Breast epithelium (tissue), 4 donors: ENCODE results near the gene EPG5. TPM values are rescaled to one million over a fixed set of nuclear protein-coding genes. Genes with fewer than 3 reads are reported as not detected.
"Not testable (repeated sequence)": the region's sequence is repeated elsewhere in the genome, so short reads cannot be mapped to it uniquely, and the experiment has no call there.

Source experiments
- DNase-seq, 2 donors: peaks; one replicate each; pipeline ENCODE4 v3.0.0-alpha.2; 2019; ENCODE audit warnings: low spot score in 2 of 2
- H3K27ac ChIP-seq, 2 donors: fragments of 200-600 bp; sonication (generic) in 1 of 2; one replicate each; pipeline ENCODE4 v1.5.1; 2016 to 2019; ENCODE audit warnings: mild to moderate bottlenecking in 1 of 2
- H3K27me3 ChIP-seq, 2 donors: fragments of 200-600 bp; sonication (generic) in 1 of 2; one replicate each; pipeline versions ENCODE4 v1.5.1 to v1.6.0; 2017 to 2019; ENCODE audit warnings: control low read depth in 1 of 2, mild to moderate bottlenecking in 1 of 2
- H3K36me3 ChIP-seq: fragments of 200-600 bp; one replicate; pipeline ENCODE4 v1.5.1; 2019
- H3K4me1 ChIP-seq, 2 donors: fragments of 200-600 bp; sonication (generic); one replicate each; pipeline ENCODE4 v1.5.1; 2016 to 2019; ENCODE audit warnings: control low read depth in 1 of 2
- H3K4me3 ChIP-seq, 3 donors: fragments of 200-600 bp; sonication (generic); 1 replicate in 2 of 3; 2 replicates in 1 of 3; pipeline ENCODE4 v1.5.1; 2016 to 2019; ENCODE audit warnings: mild to moderate bottlenecking in 3 of 3, moderate library complexity in 2 of 3
- H3K9me3 ChIP-seq, 2 donors: fragments of 200-600 bp; sonication (generic) in 1 of 2; one replicate each; pipeline ENCODE4 v1.5.1; 2016 to 2019; ENCODE audit warnings: control low read depth in 1 of 2
- POLR2A ChIP-seq: fragments of 450-650 bp; IDR thresholded peaks from one replicate; pipeline ENCODE4 v1.6.1; 2016; ENCODE audit warnings: antibody characterized with exemption, mild to moderate bottlenecking, moderate library complexity
- POLR2AphosphoS5 ChIP-seq, 3 donors: sonication (generic); formaldehyde crosslinking; IDR thresholded peaks; one replicate each; pipeline ENCODE4 v1.6.1; 2017; ENCODE audit warnings: antibody characterized with exemption in 3 of 3
- intact Hi-C: fragments of 100-400 bp; cut with DNase I; formaldehyde crosslinking; loops from one replicate; pipeline ENCODE4 v1.15.1; 2023; ENCODE audit warnings: low total_unique reads
- total RNA-seq, 3 donors: library from RNA; depleted of rRNA; stranded (reverse); fragments of >200 nt; gene quantifications; one replicate each; pipeline ENCODE4 v1.1.0, GENCODE V29; 2016
- TF ChIP-seq, protein P1 (sequence below), 3 donors: fragments of 450-650 bp; IDR thresholded peaks; one replicate each; pipeline ENCODE4 v1.5.1; 2016 to 2017; ENCODE audit warnings: antibody characterized with exemption in 3 of 3, mild to moderate bottlenecking in 3 of 3, moderate library complexity in 3 of 3

EPG5 gene
- total RNA-seq, 3 donors from 2014 or later, result 38.7 to 64.5 (median 48.8) TPM

DNA sequence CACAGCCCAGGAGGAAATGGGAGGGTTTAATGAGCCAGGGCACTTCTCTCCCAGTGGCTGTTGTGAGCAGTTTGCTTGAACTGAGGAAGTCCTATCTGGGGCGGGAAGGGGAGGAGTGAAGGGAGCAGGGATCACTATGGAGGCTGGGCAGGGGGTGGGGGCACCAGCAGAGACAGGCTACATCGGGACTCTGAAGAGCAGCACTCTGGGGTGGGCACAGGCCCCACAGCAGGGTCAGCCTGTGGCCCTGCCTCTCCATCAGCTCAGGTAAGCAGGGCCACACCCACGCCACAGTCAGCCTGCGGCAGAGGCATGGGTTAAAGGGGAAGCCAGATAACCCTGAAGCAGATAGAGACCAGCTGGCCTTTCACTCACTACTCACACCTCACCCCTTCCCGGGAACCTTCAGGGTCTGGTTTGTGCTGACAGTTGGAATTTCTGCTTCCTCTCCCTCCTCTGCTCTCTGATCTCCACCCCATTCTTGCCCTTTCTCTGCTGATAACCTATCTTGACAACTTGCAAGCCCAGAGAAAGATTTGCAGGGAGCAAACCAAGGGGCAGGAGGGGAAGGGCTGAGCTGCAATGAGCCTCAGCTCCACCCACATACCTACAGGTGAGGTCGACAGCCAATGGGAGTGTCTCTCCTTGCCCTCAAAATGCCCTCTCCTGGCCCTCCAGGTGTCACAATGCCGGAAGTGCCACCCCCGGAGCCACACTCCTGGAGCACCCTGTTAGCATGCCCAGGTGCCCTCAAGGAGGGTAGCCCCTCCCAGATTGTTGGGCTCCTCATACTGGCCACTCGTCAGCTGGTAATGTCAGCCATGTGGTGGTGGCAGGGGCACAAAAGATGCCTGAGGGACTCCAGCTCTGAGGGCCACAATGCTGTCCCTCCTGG is 138.0 kb downstream of the EPG5 start:
- Histone ChIP-seq H3K27me3 (no peaks in the 10 kb centered on the region), H3K36me3 (no peaks in the 10 kb centered on the region), H3K4me1 (peaks cover 4 to 9% of the 10 kb centered on the region in 2 donors), H3K27ac (no peak overlapping the region), H3K9me3 (no peaks in the 10 kb centered on the region), H3K4me3 (no peak overlapping the region)
- TF ChIP-seq POLR2AphosphoS5 (IDR thresholded peaks at IDR 0.05), result no peak
- TF ChIP-seq POLR2A, result no peak
- TF ChIP-seq, protein P1, sequence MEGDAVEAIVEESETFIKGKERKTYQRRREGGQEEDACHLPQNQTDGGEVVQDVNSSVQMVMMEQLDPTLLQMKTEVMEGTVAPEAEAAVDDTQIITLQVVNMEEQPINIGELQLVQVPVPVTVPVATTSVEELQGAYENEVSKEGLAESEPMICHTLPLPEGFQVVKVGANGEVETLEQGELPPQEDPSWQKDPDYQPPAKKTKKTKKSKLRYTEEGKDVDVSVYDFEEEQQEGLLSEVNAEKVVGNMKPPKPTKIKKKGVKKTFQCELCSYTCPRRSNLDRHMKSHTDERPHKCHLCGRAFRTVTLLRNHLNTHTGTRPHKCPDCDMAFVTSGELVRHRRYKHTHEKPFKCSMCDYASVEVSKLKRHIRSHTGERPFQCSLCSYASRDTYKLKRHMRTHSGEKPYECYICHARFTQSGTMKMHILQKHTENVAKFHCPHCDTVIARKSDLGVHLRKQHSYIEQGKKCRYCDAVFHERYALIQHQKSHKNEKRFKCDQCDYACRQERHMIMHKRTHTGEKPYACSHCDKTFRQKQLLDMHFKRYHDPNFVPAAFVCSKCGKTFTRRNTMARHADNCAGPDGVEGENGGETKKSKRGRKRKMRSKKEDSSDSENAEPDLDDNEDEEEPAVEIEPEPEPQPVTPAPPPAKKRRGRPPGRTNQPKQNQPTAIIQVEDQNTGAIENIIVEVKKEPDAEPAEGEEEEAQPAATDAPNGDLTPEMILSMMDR (IDR thresholded peaks at IDR 0.05), result no peak
- intact Hi-C loops, result no loop called here
- no peak for DNase-seq

- H3K9me3 ChIP-seq, H3K4me1 ChIP-seq, H3K4me3 ChIP-seq, H3K27me3 ChIP-seq, H3K27ac ChIP-seq, H3K36me3 ChIP-seq, intact Hi-C loops, DNase-seq: not testable (repeated sequence)
These were observed 140.4 kb downstream of the EPG5 start for GRCh38 chr18:45826716-45827115.

DNA sequence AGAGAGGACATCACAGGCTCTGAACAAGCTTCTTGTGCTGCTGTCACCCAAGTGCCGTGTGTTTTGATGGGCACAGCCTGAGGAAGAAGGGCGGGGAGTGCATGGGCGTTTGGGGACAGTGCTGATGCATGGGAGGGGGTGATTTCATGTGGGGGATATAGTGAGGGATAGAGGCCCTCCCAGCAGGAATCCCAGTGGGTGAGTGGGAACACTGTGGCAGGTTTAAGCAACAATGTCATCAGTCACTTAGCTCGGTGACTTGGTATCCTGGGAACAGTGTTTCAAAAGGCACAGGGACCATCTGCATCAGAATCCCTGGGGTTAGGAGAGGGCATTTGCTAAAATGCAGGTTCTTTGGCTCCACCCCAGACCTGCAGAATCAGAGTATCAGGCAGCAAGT is 141.0 kb downstream of the EPG5 start:
- no peak overlapping the region for H3K4me3 ChIP-seq
- DNase-seq, result no peak
- peaks cover 4 to 9% of the 10 kb centered on the region in 2 donors for H3K4me1 ChIP-seq
- no peaks in the 10 kb centered on the region for H3K27me3 ChIP-seq
- intact Hi-C loops, result no loop called here
- H3K9me3 ChIP-seq, result no peaks in the 10 kb centered on the region
- TF ChIP-seq, protein P1 (IDR thresholded peaks at IDR 0.05), result no peak
- TF ChIP-seq POLR2A (no peak), POLR2AphosphoS5 (IDR thresholded peaks at IDR 0.05) (no peak)
- H3K36me3 ChIP-seq, result no peaks in the 10 kb centered on the region
- no peak overlapping the region for H3K27ac ChIP-seq

DNA sequence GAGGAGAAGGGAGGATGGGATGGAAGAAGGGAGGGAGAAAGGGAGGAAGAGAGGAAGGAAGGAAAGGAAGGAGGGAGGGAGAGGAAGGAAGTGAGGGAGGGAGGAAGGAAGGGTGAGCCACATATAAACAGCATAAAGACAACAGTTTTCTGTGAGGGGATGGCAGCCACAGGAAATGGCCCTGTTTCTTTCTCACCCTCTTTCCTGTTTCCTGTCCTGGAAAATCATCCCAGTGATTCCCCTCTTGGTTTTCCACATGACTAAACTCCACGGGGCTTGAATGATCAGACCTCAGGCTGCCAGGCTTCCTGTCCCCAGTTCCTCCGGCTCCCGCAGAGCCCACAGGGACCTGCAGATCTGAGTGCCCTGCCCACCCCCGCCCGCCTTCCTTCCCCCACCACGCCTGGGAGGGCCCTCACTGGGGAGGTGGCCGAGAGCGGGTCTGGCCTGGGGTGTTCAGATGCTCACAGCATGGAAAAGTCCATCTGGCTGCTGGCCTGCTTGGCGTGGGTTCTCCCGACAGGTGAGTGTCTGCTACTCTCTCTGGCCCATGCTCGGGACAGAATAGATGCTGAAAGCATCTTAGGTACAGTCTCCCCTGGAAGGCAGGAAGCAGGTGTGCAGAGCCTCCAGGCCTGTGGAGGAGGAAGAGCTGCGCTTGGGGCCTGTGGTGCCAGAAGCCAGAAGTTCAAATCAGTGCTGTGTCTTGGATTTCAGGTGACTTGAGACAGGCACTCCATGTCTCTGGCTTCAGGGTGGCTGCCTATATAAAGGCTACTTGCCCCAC is 141.7 kb downstream of the EPG5 start, which contains the start of gene SIGLEC15:
SIGLEC15 (plus strand) TSS at position 418 of the 787 bp plus-strand sequence; CDS start at position 472, 54 bp downstream.
- no peaks in the 10 kb centered on the region for H3K27me3 ChIP-seq
- no peak within 1 kb of the TSS for H3K4me3 ChIP-seq
- no peaks in the 10 kb centered on the region for H3K36me3 ChIP-seq
- TF ChIP-seq POLR2AphosphoS5 (IDR thresholded peaks at IDR 0.05) (no peak), POLR2A (no peak)
- TF ChIP-seq, protein P1 (IDR thresholded peaks at IDR 0.05), result no peak
- intact Hi-C loops, result no loop called here
- peaks cover 4 to 9% of the 10 kb centered on the region in 2 donors for H3K4me1 ChIP-seq
- H3K27ac ChIP-seq, result no peak within 1 kb of the TSS
- H3K9me3 ChIP-seq, result no peaks in the 10 kb centered on the region
- no peak for DNase-seq

GRCh38 chr18:45821711-45822110 is 145.4 kb downstream of the EPG5 start:
- Histone ChIP-seq H3K36me3 (no peaks in the 10 kb centered on the region), H3K4me3 (no peak overlapping the region), H3K9me3 (no peaks in the 10 kb centered on the region), H3K27ac (no peak overlapping the region), H3K27me3 (no peaks in the 10 kb centered on the region), H3K4me1 (no peaks in the 10 kb centered on the region)
- TF ChIP-seq POLR2AphosphoS5 (IDR thresholded peaks at IDR 0.05) (no peak), POLR2A (no peak)
- TF ChIP-seq, protein P1 (IDR thresholded peaks at IDR 0.05), result no peak
- no peak for DNase-seq
- intact Hi-C loops, result no loop called here
